ENCODE results near the gene TNS3. TPM values are rescaled to one million over a fixed set of nuclear protein-coding genes. Genes with fewer than 3 reads are reported as not detected.

The TNS3 gene
- total and polyA plus RNA-seq, 2 of the 13 experiments (the other 11 are each of a cell fraction or from before 2014, with no cell fraction given): 52.9 to 55.7 TPM

- TF ChIP-seq, protein P1, sequence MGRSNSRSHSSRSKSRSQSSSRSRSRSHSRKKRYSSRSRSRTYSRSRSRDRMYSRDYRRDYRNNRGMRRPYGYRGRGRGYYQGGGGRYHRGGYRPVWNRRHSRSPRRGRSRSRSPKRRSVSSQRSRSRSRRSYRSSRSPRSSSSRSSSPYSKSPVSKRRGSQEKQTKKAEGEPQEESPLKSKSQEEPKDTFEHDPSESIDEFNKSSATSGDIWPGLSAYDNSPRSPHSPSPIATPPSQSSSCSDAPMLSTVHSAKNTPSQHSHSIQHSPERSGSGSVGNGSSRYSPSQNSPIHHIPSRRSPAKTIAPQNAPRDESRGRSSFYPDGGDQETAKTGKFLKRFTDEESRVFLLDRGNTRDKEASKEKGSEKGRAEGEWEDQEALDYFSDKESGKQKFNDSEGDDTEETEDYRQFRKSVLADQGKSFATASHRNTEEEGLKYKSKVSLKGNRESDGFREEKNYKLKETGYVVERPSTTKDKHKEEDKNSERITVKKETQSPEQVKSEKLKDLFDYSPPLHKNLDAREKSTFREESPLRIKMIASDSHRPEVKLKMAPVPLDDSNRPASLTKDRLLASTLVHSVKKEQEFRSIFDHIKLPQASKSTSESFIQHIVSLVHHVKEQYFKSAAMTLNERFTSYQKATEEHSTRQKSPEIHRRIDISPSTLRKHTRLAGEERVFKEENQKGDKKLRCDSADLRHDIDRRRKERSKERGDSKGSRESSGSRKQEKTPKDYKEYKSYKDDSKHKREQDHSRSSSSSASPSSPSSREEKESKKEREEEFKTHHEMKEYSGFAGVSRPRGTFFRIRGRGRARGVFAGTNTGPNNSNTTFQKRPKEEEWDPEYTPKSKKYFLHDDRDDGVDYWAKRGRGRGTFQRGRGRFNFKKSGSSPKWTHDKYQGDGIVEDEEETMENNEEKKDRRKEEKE (IDR thresholded peaks at IDR 0.05): no peak
- TF ChIP-seq SMARCC2 (IDR thresholded peaks at IDR 0.05) (no peak), RBM39 (IDR thresholded peaks at IDR 0.05; ENCODE audit: low read depth, low read length, poor library complexity, severe bottlenecking) (no peak), ATAD3A (CRISPR knock-in tag; IDR thresholded peaks at IDR 0.05) (no peak), ISL2 (CRISPR knock-in tag; IDR thresholded peaks at IDR 0.05) (0 out of 2 replicates have a peak, but pooled peaks have one; percentile 24), ZNF501 (CRISPR knock-in tag; IDR thresholded peaks at IDR 0.05) (no peak), XRCC5 (optimal IDR thresholded peaks at IDR 0.05; ENCODE audit: low read length) (no peak), THRA (CRISPR knock-in tag; IDR thresholded peaks at IDR 0.05; ENCODE audit: borderline replicate concordance) (peak; percentile 90; the same call in 1 of the 2 replicates), TRIM24 (CRISPR knock-in tag; IDR thresholded peaks at IDR 0.05) (no peak), ZNF235 (CRISPR knock-in tag; IDR thresholded peaks at IDR 0.05; ENCODE audit: borderline replicate concordance) (no peak), ZNF367 (CRISPR knock-in tag; IDR thresholded peaks at IDR 0.05; ENCODE audit: borderline replicate concordance) (no peak), NFYC (CRISPR knock-in tag; IDR thresholded peaks at IDR 0.05) (no peak), FOXP4 (CRISPR knock-in tag; IDR thresholded peaks at IDR 0.05) (peak; percentile 53; the same call in 1 of the 2 replicates), ADNP (CRISPR knock-in tag; IDR thresholded peaks at IDR 0.05) (no peak), ZMAT3 (CRISPR knock-in tag; conservative IDR thresholded peaks at IDR 0.05) (no peak), ZNF180 (CRISPR knock-in tag; IDR thresholded peaks at IDR 0.05; ENCODE audit: borderline replicate concordance, low read depth) (no peak), ZNF281 (CRISPR knock-in tag; IDR thresholded peaks at IDR 0.05; ENCODE audit: borderline replicate concordance) (no peak), SMAD1 (CRISPR knock-in tag; IDR thresholded peaks at IDR 0.05; ENCODE audit: borderline replicate concordance, low read depth) (no peak), ZNF777 (CRISPR knock-in tag; IDR thresholded peaks at IDR 0.05) (no peak), RXRB (CRISPR knock-in tag; IDR thresholded peaks at IDR 0.05; ENCODE audit: borderline replicate concordance) (peak; percentile 75; the same call in 1 of the 2 replicates), ETV5 (CRISPR knock-in tag; IDR thresholded peaks at IDR 0.05; ENCODE audit: borderline replicate concordance) (no peak)
Measured at GRCh38 chr7:47512481-47513176, 69.3 kb downstream of the TNS3 start (continued).

Data from HepG2 (cell line).